EH (cell line): ENCODE data around the gene ITGA11.
A peak's percentile ranks its signal among the peaks of the same experiment; 100 is the strongest.

Experiments used
- DNase-seq: peaks from one replicate; pipeline ENCODE4 v3.0.0-alpha.2; 2015; ENCODE audit warnings: low read depth

The ITGA11 gene

DNA sequence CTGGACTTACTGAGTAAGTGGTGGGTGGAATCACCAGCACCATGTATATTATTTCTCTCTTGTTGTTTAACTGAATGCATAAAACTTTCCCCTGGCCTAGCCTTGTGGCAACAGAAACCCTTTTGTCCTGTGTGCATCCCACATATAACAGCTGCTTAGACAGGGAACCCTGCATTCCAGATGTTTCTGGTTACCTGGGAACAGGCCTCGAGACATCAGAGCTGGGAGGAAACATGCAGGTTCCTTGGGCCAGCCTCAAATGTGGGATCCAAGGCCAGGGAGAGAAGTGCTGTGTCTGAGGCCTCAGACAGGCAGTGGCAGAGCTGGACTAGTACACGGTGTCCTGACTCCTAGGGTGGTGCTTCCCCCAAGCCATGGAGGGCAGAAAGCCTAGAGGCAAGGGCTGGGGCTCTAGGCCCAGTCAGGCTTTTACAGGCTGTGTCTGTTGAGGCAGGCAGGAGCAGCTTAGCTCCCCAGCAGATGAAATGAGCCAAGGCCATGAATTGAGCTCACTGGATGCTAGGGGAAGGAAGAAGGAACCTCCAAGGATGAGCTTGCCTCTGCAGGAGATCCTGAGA, 57.7 kb downstream of the ITGA11 start:
- DNase-seq, result no peak

DNA sequence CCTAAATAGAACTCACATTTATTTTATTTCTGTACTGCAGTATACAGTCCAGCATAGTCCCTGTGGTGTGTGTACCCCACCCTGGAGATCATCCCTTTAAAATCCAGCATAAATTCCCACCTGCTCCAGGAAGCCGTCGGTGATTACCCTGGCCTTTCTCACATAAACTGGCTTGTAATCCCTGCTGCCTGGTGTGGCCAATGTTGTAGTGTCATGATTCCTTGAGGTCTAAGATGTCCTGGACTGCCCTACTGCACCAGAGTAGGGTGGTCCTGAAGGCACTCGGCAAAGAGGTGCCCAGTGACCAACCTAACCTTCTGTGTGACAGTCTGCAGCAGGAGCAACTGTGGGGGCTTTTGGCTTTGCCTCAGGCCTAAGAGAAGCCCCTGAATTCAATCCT, 58.9 kb downstream of the ITGA11 start:
- DNase-seq, result no peak

- no peak for DNase-seq
Measured at GRCh38 chr15:68372291-68372811, 59.6 kb downstream of the ITGA11 start.

GRCh38 chr15:68371851-68372250, 60.1 kb downstream of the ITGA11 start:
- no peak for DNase-seq

- no peak for DNase-seq
Measured at GRCh38 chr15:68371160-68371559, 60.8 kb downstream of the ITGA11 start.

GRCh38 chr15:68370768-68371151, 61.2 kb downstream of the ITGA11 start:
- DNase-seq, result no peak

- DNase-seq, result no peak
Measured at GRCh38 chr15:68369931-68370767, 61.8 kb downstream of the ITGA11 start.

- peak; percentile 75 for DNase-seq
Measured at GRCh38 chr15:68368731-68369435, 63.1 kb downstream of the ITGA11 start.

DNA sequence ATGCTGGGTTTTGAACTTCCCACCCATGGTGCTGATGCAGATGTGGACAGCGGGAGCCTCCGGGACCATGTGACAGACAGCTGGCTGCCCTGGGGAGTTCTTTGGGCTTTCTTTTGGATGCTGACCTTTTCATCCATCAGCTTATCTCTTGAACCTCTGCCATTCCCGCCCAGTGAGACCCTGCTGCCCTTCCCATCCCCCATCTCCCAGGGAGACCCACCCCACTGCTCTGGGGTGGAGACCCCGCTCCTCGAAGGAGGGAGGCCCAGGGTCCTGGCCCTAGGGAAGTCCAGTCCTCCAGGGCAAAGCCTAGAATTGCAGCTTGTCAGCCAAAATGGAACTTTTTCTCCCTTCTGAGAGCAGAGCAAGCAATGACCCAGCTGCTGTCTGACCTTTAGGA, 64.0 kb downstream of the ITGA11 start:
- DNase-seq, result no peak

GRCh38 chr15:68367226-68367625, 64.7 kb downstream of the ITGA11 start:
- no peak for DNase-seq

DNA sequence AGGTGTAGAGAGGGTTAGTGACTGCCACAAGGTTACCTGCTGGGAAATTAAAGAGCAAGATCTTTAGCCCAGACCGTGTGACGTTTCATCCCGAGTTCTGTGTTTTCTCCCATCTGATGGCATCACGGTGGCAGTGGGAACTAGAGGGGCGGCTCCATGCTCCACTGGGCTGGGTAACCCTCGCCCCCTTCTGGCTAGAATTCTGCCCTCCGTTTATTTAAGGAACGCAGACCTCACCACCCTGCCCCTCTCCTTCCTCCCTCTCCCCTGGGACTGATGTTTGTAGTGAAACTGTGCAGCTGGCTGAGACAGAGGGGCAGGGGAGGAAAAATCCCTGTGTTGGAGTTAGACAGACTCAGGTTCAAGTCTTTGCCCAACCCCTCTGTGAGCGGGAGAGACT, 65.6 kb downstream of the ITGA11 start:
- DNase-seq, result no peak

DNA sequence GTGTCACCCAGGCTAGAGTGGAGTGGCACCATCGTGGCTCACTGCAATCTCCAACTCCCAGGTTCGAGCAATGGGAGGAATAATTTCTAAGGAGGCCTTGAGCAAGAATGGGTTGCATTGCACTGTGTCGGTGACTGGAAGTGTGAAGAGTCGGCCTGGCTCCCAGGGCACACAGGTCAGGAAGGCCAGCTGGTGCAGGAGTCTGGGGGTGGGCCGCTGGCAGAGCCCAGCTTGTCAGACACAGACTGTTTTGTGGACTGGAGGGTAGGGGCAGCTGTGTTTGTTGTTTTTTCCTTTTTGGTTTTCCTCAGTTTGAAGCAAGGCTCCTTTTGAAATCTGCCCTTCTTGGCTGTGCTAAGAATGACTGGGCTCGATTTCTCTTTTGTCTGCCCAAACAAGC, 66.2 kb downstream of the ITGA11 start:
- DNase-seq, result no peak

DNA sequence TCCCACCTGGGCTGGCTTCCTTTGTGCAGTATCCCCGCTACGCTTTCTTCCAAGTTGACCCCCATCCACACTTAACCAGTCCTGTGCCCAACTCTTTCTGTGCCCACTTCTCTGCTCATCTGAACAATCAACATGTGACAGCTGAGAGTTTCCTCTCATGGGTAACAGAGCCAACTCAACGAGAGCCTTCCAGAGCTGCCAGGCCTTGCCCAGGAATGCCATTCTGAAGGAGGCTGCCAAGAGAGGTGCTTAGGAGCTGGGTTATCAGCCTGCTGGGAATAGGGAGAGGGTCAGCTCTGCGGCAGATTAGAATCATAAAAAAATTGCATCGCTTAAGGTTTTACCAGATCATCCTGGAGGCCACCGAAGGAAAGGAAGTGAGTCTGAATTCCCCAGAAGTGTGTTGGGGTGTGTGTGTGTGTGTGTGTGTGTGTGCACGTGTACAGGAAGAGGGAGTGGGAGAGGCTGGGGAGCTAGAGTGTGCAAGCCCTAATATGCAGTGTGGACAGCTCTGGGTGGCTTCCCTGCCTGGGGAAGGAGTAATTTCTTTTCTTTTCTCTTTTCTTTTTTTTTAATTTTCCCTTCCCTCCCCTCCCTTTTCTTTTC, 66.7 kb downstream of the ITGA11 start:
- DNase-seq, result no peak

- no peak for DNase-seq
Measured at GRCh38 chr15:68364660-68365035, 67.3 kb downstream of the ITGA11 start.

DNA sequence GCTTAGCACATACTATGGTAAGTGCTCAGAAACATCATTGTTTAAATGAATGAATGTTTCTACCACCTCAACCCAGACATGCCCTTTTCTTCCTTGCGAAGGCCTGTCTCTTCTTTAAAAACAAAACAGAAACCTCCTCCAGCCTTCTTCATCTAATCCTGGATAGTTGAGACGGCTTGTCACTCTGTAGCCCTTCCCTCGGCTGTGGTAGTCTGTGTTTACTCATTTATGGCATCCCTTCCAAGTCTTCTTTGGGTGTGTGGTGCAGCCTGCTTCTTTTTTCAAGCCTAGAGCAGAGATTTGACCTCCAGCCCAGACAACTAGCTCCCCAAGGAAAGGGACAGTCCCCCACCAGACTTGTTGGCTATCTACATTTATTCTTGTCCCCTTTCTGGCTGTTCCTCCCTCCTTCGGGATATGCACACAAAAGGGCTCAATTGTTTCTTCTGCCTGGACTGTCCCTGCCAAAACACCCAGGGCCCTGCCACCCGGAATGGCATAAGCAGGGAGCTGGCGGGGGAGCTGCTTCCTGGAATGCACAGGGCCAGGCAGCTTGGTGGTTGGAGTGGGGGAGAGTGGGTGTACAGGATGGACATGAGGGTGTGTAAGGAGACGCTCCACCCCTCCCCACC, 67.8 kb downstream of the ITGA11 start:
- no peak for DNase-seq

- no peak for DNase-seq
Measured at GRCh38 chr15:68363353-68363752, 68.6 kb downstream of the ITGA11 start.

DNA sequence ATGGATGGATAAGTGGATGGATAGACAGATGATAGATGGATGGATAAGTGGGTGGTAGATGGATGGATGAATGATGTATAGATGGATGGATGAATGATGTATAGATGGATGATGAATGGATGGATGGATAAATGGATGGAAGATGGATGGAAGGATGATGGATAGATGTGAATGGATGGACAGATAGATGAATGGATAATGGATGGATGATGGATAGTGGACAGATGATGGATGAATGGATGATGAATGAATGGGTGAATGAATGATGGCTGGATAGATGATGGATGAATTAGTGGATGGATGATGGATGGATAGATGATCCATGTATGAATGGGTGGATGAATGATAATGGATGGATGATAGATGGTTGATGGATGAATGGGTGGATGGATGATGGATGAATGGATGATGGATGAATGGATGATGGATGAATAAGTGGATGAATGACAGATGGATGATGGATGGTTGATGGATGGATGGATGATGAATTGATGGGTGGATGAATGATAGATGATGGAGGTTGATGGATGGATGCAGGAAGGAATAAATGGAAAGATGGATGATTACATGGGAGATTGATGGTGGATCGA, 69.3 kb downstream of the ITGA11 start:
- no peak for DNase-seq

- DNase-seq, result no peak
Measured at GRCh38 chr15:68360721-68361120, 71.2 kb downstream of the ITGA11 start.

- no peak for DNase-seq
Measured at GRCh38 chr15:68356778-68357177, 75.2 kb downstream of the ITGA11 start.

DNA sequence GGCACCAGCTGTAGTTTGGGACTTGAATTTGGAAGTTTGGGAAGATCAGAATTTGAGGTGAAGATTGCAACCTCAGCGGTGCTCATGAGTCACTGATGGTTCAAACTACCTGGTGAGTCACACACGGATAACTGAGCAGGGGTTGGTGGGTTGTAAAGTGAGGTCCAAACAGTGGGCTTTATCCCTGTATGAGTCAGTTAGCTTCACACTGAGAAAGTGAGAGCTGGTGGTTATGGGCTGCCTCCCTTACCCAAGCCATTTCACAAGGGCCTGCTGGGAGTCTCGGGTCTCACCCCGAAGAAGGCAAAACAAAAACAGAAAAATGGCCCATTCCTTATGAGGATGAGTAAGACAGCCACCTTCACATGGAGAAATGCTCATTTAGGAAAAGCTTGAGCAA, 77.0 kb downstream of the ITGA11 start:
- peak; percentile 92 for DNase-seq

- no peak for DNase-seq
Measured at GRCh38 chr15:68354268-68354667, 77.7 kb downstream of the ITGA11 start.
